Esophagus squamous epithelium (tissue), 4 donors: Measurements from ENCODE around the gene R3HDML.

ENCODE experiments used
- POLR2A ChIP-seq, 4 donors: fragments of 450-650 bp; IDR thresholded peaks; one replicate each; pipeline ENCODE4 v1.6.1; 2017; ENCODE audit warnings: antibody characterized with exemption in 4 of 4, mild to moderate bottlenecking in 4 of 4, moderate library complexity in 3 of 4
- TF ChIP-seq, protein P1 (sequence below), 6 experiments: fragments of 450-650 bp in 4 of 6; fragments of 200-600 bp in 2 of 6; sonication (generic) in 2 of 6; IDR thresholded peaks; one replicate each; pipeline ENCODE4 v1.5.1; 2016 to 2019; ENCODE audit warnings: antibody characterized with exemption in 6 of 6, mild to moderate bottlenecking in 4 of 6, moderate library complexity in 4 of 6

DNA sequence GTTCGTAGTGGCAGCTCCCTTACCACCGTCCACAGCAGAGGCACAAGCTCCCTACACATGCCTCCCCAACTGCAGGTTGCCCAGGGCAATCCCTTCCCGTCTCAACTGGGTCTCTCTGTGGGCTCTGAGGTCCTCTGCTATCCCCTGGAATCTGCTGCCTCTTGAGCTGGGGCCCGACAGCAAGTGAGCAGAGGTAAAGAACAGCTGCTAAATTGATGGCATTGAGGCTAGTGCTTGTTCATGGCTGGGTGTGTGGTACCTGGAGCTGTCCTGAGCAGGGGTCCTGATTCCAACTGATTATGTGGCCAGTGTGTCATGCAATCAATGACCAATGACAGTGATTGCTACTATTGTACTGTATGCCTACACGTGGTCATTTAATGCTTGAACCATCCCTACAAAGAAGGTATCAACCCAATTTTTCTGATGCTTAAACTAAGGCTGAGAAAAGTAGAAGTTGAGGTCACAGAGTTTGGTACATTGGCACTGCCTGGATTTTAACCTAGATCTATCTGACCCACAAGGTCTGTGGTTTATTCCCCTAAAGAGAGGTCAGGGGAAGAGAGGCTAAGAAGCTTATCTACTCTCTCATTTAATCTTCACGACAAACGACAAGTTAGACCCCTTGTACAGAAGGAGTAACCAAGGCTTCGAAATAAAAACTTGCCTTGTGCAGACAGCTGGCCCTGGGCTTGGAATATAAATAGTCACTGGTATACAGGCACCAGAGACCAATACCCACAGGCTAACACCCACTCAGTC, 59.7 kb downstream of the R3HDML start:
- TF ChIP-seq, protein P1, sequence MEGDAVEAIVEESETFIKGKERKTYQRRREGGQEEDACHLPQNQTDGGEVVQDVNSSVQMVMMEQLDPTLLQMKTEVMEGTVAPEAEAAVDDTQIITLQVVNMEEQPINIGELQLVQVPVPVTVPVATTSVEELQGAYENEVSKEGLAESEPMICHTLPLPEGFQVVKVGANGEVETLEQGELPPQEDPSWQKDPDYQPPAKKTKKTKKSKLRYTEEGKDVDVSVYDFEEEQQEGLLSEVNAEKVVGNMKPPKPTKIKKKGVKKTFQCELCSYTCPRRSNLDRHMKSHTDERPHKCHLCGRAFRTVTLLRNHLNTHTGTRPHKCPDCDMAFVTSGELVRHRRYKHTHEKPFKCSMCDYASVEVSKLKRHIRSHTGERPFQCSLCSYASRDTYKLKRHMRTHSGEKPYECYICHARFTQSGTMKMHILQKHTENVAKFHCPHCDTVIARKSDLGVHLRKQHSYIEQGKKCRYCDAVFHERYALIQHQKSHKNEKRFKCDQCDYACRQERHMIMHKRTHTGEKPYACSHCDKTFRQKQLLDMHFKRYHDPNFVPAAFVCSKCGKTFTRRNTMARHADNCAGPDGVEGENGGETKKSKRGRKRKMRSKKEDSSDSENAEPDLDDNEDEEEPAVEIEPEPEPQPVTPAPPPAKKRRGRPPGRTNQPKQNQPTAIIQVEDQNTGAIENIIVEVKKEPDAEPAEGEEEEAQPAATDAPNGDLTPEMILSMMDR (IDR thresholded peaks at IDR 0.05): no peak
- TF ChIP-seq POLR2A (IDR thresholded peaks at IDR 0.05): no peak
